ENCODE results near the gene CCDC106.

Gene CCDC106

DNA sequence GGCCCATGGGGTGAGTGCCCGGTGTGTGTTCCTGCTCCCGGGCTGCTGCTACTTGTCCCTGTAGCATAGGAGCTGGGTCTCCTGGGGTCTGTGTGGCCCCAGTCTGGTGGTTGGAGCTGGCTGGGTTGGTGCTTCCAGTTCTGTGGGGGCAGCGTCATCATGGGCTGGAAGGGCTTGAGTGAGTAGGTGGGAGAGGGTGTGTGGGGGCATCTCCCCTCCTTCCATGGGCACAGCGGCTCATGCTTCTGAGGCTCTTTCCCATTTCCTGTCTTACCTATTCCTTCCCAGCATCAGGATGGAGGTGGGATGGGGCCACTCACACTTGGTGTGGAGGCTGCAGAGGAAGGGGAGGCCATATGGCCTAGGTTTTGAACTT lies 19.0 kb downstream of the CCDC106 start:
- TF ChIP-seq, protein P1, sequence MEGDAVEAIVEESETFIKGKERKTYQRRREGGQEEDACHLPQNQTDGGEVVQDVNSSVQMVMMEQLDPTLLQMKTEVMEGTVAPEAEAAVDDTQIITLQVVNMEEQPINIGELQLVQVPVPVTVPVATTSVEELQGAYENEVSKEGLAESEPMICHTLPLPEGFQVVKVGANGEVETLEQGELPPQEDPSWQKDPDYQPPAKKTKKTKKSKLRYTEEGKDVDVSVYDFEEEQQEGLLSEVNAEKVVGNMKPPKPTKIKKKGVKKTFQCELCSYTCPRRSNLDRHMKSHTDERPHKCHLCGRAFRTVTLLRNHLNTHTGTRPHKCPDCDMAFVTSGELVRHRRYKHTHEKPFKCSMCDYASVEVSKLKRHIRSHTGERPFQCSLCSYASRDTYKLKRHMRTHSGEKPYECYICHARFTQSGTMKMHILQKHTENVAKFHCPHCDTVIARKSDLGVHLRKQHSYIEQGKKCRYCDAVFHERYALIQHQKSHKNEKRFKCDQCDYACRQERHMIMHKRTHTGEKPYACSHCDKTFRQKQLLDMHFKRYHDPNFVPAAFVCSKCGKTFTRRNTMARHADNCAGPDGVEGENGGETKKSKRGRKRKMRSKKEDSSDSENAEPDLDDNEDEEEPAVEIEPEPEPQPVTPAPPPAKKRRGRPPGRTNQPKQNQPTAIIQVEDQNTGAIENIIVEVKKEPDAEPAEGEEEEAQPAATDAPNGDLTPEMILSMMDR (IDR thresholded peaks at IDR 0.05; ENCODE audit: low read depth, low read length, missing control alignments), result no peak
- Histone ChIP-seq H3K27ac (no peak overlapping the region), H3K36me3 (replicated peaks) (peaks cover 80% of the 10 kb centered on the region), H3K27me3 (replicated peaks) (no peaks in the 10 kb centered on the region), H3K4me3 (ENCODE audit: low read depth, low read length) (no peak overlapping the region)
- no peak for DNase-seq
- in situ Hi-C loops (cut with HindIII; ENCODE audit: low pct_ligation_motif_present, low sequenced_read_pairs), result no loop called here

DNA sequence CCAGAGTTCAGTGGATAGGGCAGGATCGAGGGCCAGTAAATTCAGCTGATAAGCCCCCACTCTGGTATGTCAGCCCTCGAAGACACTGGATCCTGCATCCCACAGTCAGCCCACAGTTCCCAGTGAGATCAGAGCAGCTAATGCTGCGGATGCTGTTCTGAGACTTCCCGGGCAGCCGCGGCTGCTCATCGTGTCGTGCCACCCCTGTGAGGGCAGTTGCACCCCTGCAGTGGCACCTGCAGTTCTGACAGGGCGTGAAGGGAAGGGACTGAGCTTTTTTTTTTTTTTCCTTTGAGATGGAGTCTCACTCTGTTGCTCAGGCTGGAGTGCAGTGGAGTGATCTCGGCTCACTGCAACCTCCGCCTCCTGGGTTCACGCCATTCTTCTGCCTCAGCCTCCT lies 19.5 kb downstream of the CCDC106 start:
- no peak for DNase-seq
- TF ChIP-seq, protein P1 (IDR thresholded peaks at IDR 0.05; ENCODE audit: low read depth, low read length, missing control alignments), result no peak
- Histone ChIP-seq H3K36me3 (replicated peaks) (peaks cover 77% of the 10 kb centered on the region), H3K27ac (no peak overlapping the region), H3K27me3 (replicated peaks) (no peaks in the 10 kb centered on the region), H3K4me3 (ENCODE audit: low read depth, low read length) (no peak overlapping the region)
- in situ Hi-C loops (cut with HindIII; ENCODE audit: low pct_ligation_motif_present, low sequenced_read_pairs), result no loop called here

DNA sequence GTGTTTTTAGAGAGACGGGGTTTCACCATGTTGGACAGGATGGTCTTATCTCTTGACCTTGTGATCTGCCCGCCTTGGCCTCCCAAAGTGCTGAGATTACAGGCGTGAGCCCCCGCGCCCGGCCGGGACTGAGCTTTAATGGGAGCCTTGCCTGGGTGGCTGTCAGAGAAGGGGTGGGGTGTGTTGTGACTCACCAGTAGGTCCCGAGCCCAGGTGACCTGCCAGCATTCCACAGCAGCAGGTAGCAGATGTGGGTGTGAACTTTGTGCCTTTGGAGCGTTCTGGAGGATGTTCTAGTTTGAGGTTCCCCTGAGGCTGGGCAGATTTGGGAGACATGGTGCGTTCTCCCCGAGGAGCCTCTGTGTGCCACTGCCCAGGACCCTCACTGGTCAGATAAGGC lies 19.9 kb downstream of the CCDC106 start:
- Histone ChIP-seq H3K4me3 (ENCODE audit: low read depth, low read length) (no peak overlapping the region), H3K27me3 (replicated peaks) (no peaks in the 10 kb centered on the region), H3K36me3 (replicated peaks) (peaks cover 73% of the 10 kb centered on the region), H3K27ac (no peak overlapping the region)
- in situ Hi-C loops (cut with HindIII; ENCODE audit: low pct_ligation_motif_present, low sequenced_read_pairs), result no loop called here
- TF ChIP-seq, protein P1 (IDR thresholded peaks at IDR 0.05; ENCODE audit: low read depth, low read length, missing control alignments), result no peak
- no peak for DNase-seq

DNA sequence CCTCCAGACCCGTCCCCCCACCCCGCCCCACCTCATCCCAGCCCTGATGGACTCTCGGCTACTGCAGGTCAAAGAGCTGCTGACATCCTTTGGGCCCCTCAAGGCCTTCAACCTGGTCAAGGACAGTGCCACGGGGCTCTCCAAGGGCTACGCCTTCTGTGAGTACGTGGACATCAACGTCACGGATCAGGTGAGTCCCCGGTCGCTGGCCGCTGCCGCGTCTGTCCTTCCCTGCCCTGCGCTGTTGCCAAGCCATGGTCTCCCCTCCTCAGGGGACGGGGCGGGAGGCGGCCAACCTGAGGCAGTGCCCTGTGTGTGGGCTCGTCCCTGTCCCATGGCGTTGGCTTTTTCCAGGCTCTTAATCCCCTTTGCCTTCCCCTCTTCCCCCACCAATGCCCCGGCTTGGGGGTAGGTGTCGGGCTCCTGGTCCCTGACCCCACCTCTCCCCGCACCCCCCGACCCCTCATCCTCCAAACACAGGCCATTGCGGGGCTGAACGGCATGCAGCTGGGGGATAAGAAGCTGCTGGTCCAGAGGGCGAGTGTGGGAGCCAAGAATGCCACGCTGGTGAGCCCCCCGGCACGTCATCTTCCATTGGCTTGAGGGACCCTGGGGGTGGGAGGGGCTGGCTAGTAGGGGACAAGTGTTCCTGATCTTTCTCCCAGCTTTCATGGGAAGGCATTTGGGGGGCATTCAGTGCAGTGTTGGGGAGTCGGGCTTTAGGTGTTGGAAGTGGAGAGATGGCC lies 20.8 kb downstream of the CCDC106 start:
- Histone ChIP-seq H3K27me3 (replicated peaks) (no peaks in the 10 kb centered on the region), H3K36me3 (replicated peaks) (peaks cover 64% of the 10 kb centered on the region), H3K4me3 (ENCODE audit: low read depth, low read length) (no peak overlapping the region), H3K27ac (no peak overlapping the region)
- TF ChIP-seq, protein P1 (IDR thresholded peaks at IDR 0.05; ENCODE audit: low read depth, low read length, missing control alignments), result no peak
- no peak for DNase-seq
- in situ Hi-C loops (cut with HindIII; ENCODE audit: low pct_ligation_motif_present, low sequenced_read_pairs), result no loop called here

DNA sequence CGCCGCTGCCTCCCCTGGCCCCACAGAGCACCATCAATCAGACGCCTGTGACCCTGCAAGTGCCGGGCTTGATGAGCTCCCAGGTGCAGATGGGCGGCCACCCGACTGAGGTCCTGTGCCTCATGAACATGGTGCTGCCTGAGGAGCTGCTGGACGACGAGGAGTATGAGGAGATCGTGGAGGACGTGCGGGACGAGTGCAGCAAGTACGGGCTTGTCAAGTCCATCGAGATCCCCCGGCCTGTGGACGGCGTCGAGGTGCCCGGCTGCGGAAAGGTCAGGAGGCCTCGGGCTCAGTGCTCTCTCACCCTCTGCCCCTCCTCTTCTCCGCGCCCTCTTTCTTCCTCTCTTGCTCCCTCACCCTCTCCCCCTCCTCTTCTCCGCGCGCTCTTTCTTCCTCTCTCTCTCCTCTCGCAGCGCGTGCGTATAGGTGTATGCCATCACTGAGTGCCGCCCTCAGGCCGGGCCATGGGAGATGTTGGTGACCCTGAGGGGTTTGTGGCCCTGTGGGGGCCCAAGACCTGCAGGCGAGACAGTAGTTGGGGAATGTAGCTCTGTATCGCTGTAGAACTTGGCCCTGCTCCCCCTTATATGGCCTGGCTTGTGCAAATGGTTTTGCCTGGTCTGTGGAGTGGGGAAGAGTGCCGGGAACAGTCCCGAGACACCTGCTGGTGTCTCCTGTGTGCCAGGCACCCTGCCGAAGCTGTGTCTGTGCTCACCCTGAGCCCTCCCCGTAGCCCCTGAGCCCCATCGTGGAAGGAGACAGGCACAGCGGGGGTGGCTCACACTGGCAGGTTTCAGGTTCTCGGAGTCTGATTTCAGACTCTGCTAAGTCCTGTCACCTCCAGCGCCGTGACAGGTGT lies 21.6 kb downstream of the CCDC106 start:
- Histone ChIP-seq H3K27me3 (replicated peaks) (no peaks in the 10 kb centered on the region), H3K27ac (no peak overlapping the region), H3K4me3 (ENCODE audit: low read depth, low read length) (no peak overlapping the region), H3K36me3 (replicated peaks) (peaks cover 61% of the 10 kb centered on the region)
- no peak for DNase-seq
- in situ Hi-C loops (cut with HindIII; ENCODE audit: low pct_ligation_motif_present, low sequenced_read_pairs), result no loop called here
- TF ChIP-seq, protein P1 (IDR thresholded peaks at IDR 0.05; ENCODE audit: low read depth, low read length, missing control alignments), result no peak
